ENCODE results near the gene CC2D2A. TPM values are rescaled to one million over a fixed set of nuclear protein-coding genes. Genes with fewer than 3 reads are reported as not detected.
"Not testable (repeated sequence)": the region's sequence is repeated elsewhere in the genome, so short reads cannot be mapped to it uniquely, and the experiment has no call there.

The CC2D2A gene
- total RNA-seq, 1 donor from 2014 or later: 22.3 TPM

DNA sequence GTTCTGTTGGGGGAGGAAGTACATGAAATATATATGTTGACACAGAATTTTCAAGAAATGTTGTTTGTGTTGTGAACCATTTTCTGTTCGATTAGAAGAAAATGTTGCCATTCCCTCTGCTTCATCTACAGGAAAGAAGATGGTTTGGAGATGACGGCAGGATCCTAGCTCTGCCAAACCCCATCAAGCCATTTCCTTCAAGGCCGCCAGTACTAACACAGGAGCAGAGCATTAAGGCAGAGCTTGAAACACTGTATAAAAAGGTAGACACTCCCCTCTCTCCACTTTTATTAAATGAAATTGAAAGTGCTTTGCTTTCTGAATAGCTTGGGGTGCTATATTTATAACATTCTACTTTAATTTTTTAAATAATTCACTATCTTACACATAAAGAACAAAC is 46.8 kb downstream of the CC2D2A start:
- DNase-seq (ENCODE audit: low read depth): no peak

DNA sequence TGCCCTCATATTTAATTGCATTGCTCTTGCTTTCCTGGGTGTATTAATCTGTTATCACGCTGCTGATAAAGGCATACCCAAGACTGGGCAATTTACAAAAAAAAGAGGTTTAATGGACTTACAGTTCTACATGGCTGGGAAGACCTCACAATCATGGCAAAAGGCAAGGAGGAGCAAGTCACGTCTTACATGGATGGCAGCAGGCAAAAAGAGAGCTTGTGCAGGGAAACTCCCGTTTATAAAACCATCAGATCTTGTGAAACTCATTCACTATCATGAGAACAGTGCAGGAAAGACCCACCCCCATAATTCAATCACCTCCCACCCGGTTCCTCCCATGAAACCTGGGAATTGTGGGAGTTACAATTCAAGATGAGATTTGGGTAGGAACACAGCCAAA is 48.0 kb downstream of the CC2D2A start:
- DNase-seq (ENCODE audit: low read depth): not testable (repeated sequence)

DNA sequence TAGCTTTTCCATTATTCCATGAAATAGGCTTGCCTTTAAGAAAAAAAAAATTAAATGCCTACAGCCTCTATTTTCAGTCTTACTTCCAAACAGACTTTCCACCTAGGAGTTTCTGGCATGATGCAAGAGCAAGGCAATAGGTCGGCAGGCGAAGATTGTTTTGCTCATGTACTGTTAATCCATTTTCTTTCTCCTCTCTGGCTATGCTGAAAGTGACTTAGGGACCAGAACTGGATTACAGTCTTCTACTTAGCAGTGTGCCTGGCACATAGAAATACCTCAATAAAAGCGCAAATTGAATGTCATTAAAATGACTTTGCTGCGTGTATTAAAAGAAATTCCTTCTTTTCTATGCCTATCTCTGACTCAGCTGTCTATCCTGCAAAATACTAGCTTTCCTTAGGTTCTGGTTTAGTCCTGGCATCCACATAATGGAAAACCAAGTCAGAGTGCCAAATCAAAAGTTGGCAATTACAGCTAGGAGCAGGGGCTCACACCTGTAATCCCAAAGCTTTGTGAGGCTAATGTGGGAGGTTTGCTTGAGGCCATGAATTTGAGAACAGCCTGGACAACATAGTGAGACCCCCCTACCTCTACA is 51.9 kb downstream of the CC2D2A start:
- no peak for DNase-seq (ENCODE audit: low read depth)

DNA sequence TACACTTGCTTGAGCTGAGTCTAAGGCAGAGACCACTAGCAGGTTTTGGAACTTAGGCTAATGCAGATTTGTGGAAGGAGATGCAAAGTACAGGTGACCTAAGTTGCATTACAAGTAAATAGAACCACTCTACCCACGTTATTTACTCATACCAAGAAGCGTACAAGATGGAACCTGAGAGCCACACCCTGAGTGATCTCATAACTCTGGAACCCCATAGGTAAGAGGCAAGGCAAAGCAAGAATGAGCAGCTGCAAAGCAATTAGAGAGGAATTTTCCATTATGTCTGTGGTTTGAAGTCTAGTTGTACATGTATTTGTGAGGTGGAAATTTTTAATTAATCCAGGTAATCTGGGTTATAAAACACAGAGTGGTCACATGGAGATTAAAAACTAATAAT is 55.4 kb downstream of the CC2D2A start:
- DNase-seq (ENCODE audit: low read depth): peak; percentile 78

DNA sequence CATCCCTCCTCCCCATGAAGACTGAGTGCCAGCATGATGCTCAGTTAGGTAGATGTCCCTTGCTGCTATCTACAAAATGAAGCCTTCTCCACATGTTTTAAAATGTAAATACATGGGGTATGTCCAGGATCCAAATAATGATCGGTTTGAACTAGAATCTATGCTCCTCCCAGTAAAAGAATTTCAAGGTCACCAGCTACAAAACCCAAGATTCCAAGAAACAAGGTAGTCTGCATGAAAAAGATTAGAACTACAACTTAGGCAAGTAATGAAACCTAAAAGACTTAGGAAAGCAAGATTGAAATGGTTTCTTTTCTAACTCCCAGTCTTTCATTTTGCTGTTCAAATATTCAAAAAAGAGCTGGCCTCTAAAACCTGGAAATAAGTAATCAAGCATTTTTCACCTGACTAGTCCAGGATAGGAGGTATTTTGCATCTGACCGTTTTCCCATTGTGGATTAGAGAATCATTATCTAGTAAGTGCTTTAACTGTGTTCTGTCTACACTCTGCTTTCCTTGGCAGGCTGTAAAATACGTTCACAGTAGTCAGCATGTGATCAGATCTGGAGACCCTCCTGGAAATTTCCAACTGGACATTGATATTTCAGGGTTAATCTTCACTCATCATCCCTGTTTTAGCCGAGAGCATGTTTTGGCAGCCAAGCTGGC is 57.4 kb downstream of the CC2D2A start:
- peak; percentile 84 for DNase-seq (ENCODE audit: low read depth)

DNA sequence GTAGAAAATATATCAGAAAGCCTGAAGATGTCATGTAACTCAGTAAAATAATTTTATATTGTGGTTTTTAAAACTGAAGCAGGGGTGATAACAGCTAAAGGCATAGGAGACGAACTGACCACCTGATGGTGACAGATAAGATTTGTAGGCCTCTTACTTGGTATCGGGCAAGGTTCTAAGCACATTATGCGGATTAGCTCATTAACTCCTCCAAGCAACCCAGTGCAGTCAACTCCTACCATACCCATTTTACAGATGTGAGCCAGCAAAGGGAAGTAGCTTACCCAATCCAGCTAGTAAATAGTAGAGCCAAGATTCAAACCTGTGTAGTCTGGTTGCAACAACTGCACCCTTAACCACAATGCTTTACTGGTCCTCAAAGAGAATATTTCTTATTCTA is 62.1 kb downstream of the CC2D2A start:
- DNase-seq (ENCODE audit: low read depth): no peak

DNA sequence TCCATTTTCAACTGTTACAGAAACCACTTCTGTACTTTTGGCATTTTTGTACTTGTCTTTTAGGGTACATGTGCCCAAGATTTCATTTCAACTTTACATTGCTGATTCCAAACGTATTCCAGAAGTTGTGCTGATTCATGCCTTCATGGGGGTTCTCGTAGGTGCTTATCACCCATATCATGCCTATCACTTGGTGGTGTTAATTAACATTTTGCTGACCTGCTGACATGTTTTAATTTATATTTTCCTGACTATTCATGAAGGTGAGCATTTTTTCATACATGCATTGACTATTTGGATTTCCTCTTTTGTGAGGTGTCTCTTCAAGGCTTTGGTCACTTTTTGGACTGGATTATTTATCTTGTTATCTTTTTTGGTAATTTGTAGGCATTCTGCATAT is 64.1 kb downstream of the CC2D2A start:
- DNase-seq (ENCODE audit: low read depth): no peak

DNA sequence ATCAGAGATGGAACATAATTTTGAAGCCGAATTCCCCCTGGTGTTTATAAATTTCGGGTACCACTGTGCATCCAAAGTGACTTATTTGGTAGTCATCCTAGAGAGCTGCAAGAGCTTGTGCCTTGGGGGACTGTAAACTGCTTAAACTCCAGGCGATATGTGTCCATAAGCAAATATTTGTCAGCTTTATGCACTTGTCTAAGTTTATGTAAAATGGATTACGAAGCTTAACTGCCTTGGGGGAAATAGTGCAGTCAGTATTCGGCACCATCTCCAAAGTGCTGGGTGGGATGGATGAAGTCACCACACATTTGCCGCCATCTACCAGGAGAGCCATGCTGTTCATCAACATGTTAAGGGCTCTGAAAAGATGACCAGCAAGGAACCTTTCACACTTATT is 65.9 kb downstream of the CC2D2A start:
- DNase-seq (ENCODE audit: low read depth): no peak

DNA sequence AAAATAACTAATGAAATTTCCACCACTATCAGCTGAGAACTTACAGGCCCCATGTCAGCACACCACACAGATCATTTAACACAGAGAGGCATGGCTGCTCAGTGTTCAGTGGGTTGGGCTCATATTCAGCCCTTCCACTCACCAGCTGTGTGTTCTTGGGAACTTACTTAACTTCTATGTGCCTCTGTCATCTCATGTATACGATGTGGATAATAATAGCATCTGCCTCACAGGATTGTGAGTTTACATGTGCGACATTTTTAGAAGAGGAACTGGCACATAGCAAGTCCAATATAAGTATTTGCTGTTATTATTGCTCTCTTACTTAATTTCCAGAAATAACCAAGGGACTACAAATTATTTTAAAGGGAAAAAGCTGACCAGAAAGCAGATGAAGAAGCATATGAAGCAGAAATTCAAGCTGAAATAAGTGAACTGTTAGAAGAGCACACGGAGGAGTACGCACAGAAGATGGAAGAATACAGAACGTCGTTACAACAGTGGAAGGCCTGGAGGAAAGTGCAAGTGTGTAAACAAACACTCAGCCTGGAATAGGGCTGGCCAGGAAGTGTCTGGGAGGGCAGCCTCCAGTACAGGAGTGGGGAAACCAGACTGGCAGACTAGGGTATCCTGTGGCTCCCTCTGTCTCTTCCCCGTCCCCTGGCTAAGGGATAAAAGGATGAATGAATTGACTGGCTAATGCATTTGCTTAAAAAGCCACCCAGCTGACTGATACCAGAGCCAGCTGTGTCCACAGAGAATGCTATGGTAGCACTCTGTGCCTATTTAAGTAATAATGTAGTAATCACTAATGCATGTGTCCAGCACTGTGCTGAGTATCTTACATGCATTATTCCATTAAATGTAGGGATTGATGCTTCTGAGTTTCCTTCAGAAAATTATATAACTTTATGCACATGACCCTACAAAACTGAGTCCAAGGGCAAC is 67.1 kb downstream of the CC2D2A start:
- DNase-seq (ENCODE audit: low read depth): no peak

DNA sequence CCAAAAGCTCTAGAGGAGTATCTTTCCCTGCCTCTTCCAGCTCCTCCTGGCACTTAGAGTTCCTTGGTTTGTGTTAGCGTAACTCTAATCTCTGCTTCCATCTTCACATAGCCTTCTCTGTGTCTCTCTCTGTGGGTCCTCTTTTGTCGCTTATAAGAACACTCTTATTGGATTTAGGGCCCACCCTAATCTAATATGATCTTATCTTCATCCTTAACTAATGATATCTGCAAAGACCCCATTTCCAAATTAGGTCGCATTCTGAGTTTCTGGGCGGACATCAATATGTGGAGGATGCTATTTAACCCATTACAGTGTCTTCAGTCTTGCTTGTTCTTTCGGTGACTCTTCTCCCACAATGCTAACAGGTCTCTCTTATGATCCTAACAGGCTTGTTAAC is 72.3 kb downstream of the CC2D2A start:
- DNase-seq (ENCODE audit: low read depth): no peak

DNA sequence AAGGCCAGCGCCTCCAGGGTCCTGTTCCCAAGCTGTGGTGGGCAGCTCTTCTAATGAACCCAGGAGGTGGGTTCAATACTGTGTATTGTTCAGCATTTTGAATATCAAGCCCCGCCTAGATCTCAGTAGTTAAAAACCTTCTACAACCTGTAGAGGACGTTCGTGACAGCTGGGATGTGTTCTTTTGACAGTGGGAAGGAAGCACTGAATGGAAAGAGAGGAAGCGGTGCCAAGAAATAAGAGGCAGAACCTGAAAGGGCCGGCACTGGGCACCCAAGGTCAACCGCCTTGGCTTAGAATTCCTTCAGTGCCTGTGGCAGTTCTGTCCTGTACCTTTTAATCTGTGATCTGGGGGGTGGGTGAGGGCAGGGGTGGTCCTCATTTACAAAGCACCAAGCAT is 73.1 kb downstream of the CC2D2A start:
- DNase-seq (ENCODE audit: low read depth): no peak

DNA sequence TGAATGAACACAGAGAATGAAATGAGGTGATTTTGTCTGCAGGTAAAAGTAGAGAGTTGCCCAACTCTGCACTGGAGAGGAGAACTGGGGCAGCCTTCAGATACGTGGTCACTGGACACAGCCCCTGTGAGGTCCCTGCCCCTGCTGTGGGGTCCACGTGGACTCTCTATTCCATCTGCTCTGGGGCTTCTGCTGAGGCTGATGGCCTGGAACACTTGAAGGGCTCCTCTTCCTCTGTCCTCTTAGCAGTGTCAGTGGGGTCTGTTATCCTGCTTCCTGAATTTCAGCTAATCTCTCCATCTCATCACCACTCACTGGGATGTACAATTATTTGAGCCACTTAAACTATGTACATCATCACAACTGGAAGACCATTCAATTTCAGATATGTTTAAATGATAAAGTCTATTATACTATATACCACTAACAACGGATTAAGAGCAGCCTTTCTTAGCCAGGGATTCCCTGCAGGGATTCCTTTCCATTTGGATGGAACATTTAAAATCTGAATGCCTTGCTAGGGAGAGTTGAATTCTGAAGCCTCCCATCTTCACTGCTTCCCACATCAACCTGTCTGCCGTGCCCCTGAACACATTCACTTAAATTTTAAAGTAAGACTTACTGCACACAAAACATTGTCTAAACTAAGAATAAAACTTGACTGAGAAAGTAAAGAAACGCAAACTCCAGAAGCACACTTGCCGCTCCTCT is 74.0 kb downstream of the CC2D2A start:
- DNase-seq (ENCODE audit: low read depth): no peak

DNA sequence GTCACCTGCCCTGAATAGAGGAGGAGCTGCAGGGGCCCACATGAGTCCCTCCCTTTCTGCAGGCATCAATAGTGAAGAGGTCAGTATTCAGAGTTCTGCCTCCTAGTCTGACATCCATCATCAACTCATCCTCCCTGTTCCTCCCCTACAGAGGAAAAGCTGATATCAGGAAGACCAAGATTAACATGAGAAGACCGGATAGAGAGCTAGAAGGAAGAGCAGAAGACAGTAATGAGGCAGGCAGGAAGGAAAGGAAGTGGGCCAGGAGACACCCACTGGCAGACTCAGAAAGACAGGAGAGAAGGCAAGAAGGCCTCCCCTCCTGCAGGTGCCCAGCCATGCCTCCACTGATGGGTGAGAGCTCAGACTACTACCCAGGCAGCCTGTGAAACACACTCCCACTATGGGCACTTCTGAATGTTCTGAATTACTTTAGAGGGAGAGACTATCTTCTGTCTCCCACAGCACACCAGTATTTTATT is 74.6 kb downstream of the CC2D2A start:
- DNase-seq (ENCODE audit: low read depth): no peak

DNA sequence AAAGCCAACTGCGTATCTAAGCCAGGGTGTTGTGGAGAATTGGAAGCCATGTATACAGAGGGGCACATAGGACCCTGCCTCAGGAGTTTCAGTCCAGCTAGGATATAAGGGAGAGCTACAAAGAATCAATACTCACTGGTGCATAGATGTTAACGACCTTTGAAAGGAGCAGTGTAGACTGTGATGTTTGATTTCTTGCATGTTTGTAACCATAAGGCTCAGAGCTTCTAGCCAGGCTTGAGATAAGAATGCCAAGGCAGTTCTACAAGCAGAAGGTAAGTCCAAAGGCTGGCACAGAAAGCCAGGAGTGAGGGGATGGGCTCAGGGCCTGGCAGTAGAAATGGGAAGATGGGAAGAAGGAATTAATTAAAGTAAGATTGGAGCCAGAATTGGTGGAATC is 75.7 kb downstream of the CC2D2A start:
- DNase-seq (ENCODE audit: low read depth): no peak

DNA sequence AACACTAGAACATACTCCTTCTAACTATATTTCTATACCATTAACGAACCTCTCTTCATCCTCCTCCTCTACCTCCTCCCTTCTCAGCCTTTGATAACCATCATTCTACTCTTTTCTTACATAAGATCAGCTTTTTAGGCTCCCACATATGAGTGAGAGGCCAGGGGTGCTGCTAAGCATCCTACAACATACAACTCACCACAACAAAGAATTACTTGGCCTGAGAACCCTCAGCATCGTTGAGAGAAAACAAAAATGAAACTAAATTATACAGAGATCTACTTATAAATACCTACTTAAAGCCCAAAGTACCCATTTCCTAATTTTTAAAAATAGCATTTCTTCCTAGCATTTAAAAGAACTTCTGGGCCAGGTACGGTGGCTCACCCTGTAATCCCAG is 77.7 kb downstream of the CC2D2A start:
- DNase-seq (ENCODE audit: low read depth): no peak

DNA sequence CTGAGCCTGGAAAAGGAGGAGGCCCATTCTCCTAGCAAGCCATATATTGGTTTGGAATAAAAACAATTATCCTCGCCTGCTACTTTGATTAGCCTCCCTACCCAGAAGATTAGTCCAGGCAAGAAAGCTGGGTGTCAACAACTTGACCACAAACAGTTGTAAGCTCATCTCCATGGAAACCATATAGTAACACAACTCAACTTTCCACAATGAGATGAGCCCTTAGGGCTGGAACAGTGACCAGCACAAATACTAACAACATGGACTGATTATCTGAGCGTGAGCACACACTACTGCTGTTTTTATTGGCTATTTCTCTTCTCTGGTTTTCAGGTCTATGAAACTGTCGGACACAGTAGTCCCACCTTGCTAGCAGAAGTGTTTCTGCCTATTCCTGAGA is 80.8 kb downstream of the CC2D2A start:
- DNase-seq (ENCODE audit: low read depth): peak; percentile 84

DNA sequence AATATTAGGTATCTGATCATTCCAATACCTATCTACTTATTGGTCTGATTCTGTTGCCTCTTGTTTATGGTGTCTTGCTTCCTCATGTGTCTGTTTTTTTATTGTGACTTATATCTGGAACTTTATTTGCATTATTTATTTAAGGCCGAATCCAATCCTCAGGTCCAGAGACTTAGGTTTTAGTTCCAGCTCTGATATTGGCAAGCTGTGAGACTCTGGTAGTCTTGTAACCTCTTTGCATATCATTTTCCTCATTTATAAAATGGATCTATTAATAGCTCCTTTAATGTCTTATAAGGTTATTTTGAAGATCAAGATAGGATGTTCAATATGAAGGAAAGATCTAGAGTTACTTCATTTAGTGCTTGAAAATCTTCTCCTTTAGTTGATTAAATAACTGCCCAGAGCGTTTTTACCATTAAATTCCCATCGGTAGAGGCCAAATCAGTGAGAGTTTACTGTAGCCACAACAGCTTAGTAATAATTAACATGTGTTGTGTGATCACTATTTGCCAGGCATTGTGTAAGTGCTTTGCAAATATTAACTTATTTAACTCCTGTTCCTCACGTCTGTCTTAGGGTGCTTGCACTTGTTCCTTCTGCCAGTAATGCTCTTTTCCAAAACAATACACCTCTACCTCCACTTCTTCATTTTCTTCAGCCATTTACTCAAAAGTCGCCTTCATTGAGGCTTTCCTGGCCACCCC is 82.2 kb downstream of the CC2D2A start:
- peak; percentile 97 for DNase-seq (ENCODE audit: low read depth)

DNA sequence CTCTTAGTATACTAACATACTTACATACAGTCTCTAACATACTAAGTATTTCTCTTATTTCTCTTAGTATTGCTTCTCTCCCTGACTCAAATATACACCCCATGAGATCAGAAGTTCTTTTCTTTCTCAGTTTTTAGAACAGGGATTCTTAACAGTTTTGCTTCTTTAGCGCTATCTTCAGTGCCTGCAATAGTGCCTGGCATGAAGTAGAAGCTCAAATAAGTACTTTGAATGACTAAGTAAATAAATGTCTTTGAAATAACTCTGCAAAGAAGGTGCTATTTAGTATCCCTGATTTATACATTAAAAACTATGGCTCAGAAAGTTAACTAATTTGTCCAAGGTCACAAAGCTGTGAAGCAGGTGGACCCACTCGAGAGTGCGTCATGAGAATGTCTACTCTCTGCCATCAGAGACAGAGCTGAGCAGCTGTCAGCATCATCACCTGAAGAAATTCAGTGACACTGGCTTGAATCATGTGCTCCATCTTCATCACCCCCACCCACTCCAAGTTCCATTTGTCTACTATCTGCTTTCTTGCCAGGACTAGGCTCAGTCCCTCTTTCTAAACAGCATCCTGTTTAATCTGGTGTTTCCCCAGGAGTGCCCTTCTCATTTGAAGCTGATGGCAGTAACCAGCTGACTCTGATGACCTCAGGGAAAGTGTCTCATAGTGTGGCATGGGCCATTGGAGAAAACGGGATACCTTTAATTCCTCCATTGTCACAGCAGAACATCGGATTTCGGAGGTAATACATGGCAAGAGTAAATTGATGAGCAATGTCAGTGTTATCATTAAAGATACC is 83.1 kb downstream of the CC2D2A start:
- peak; percentile 25 for DNase-seq (ENCODE audit: low read depth)

DNA sequence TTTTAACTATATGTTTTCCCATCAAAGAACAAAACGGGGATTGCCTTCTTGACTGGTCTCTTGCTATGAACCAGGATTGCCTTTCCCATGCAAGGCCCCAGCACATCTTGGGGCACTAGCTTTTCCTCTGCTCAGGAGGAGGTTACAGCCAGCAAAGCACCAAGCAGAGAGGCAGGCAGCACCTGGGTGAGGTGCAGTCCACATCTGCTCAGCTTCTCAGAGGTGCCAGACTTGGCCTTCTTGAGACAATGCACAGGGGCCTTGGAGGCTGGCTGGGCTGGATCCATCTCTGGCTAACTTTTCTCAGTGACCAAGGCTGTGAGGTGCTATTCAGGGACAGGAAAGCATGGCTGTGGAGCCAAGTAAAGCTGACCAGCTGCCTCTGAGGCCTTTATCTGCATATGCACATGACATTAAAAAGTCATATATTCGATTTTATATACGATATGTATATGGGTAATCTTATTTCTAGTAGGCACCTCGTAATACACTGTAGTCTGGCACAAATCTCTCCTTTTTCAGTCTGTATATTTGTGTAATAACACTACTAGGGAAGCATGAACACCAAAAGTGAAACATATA is 86.9 kb downstream of the CC2D2A start:
- no peak for DNase-seq (ENCODE audit: low read depth)
